ENCODE measurements around the gene EML1.

EML1 gene

GRCh38 chr14:99824776-99825175, 31.6 kb downstream of the EML1 start:
- no peak for DNase-seq (ENCODE audit: low read depth in 2 of 2, low spot score in 1 of 2)

- DNase-seq (ENCODE audit: low read depth in 2 of 2, low spot score in 1 of 2) = no peak
Measured at GRCh38 chr14:99829450-99829849, 36.2 kb downstream of the EML1 start.

- DNase-seq (ENCODE audit: low read depth in 2 of 2, low spot score in 1 of 2) = no peak
Measured at GRCh38 chr14:99831303-99831702, 38.1 kb downstream of the EML1 start.

- no peak for DNase-seq (ENCODE audit: low read depth in 2 of 2, low spot score in 1 of 2)
Measured at GRCh38 chr14:99831903-99832685, 38.9 kb downstream of the EML1 start.

GRCh38 chr14:99837822-99838221, 44.6 kb downstream of the EML1 start:
- no peak for DNase-seq (ENCODE audit: low read depth in 2 of 2, low spot score in 1 of 2)

- DNase-seq (ENCODE audit: low read depth in 2 of 2, low spot score in 1 of 2) = no peak
Measured at GRCh38 chr14:99838639-99839134, 45.5 kb downstream of the EML1 start.

- DNase-seq (ENCODE audit: low read depth in 2 of 2, low spot score in 1 of 2) = no peak
Measured at GRCh38 chr14:99839696-99840095, 46.5 kb downstream of the EML1 start.

DNA sequence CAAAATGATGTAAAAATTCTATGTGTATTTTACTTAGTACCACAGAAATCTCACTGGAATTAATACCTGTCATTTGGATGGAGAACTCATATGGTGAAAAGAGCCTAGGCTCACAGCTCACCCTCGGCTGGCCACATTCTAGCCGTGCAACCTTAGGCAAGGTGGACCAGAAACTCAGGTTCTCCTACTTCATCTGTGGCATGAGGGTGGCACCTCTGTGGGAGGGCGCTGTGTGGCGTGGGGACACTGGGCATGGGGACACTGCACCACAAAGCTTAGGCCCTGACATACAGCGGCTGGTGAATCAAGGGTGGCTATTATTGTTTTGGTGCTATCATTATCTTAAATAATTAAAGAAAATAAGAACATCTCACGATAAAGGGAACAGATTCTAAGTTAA, 47.1 kb downstream of the EML1 start:
- DNase-seq (ENCODE audit: low read depth in 2 of 2, low spot score in 1 of 2) = no peak

GRCh38 chr14:99840774-99841305, 47.6 kb downstream of the EML1 start:
- DNase-seq (ENCODE audit: low read depth in 2 of 2, low spot score in 1 of 2) = no peak

- DNase-seq (ENCODE audit: low read depth in 2 of 2, low spot score in 1 of 2) = no peak
Measured at GRCh38 chr14:99841436-99842071, 48.3 kb downstream of the EML1 start.

DNA sequence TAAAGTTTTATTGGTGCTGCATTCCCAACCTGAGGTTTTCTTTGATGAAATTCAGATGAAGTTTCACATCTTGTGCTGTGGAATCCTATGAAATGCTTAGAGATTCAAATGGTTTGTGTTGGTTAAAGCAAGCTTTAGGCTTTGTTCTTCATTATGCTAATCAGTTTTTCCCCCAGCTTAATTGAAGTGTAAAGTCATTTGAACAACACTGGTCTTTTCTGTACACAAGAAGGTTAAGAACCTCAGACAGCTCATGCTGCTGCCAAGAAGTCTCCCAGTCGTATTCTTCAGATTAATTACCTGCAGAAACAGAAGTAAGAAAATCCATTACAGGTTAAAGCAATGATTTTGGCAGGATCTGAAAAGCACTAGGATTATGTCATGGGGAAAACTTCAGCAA, 48.9 kb downstream of the EML1 start:
- DNase-seq (ENCODE audit: low read depth in 2 of 2, low spot score in 1 of 2) = no peak

DNA sequence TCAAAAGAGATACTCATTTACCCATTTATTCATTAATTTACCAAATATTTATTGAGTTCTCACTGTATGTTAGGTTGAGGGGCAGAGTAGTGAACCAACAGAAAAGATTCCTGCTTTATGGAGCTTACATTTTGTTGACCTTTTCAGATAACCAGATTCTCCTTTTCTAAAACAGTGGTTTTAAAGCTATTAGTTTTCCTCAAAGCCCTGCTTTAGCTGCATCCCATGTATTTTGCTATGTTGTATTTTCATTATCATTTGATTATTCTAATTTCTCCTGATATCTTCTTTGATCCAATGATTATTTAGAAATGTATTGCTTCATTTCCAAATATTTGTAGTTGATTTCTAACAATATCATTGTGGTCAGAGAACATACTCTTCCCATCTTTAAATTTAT, 53.6 kb downstream of the EML1 start:
- no peak for DNase-seq (ENCODE audit: low read depth in 2 of 2, low spot score in 1 of 2)

- no peak for DNase-seq (ENCODE audit: low read depth in 2 of 2, low spot score in 1 of 2)
Measured at GRCh38 chr14:99850709-99851108, 57.5 kb downstream of the EML1 start.

DNA sequence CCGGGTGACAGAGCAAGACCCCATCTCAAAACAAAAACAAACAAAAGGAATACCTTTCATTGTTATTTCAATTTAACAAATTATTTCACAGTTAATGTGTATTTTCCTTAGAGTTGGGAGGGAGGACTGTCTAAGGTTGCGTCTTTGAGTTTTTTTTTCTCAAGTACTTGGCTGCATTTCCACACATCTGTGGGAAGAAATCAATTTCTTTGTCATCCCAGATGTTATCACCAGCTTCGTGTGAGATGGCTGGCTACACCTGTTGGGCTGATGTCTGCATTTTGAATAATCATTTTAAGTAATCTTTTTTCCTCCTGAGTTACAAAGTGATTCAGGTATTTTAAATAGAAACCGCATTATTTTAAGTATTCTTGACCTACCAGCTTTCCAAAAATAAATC, 59.4 kb downstream of the EML1 start:
- DNase-seq (ENCODE audit: low read depth in 2 of 2, low spot score in 1 of 2) = no peak

GRCh38 chr14:99853206-99853605, 60.0 kb downstream of the EML1 start:
- DNase-seq (ENCODE audit: low read depth in 2 of 2, low spot score in 1 of 2) = no peak

DNA sequence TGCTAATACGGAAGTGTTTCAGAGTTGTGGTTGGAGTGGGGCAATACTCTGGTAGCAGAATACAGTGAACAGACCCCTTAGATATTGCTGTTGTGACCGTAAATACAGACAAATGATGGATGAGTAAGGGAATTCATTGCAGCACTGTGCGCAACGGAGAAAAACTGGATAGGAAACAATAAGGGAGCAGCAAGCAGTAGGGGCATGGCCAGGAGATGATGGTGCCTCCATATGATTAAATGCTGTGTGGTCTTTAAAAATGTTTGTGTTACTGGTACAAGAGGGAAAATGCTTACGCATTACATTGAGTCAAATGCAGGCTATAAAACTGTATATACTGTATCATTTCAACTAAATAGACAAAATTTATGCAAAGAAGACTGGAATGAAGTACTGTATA, 61.6 kb downstream of the EML1 start:
- DNase-seq (ENCODE audit: low read depth in 2 of 2, low spot score in 1 of 2) = no peak

- DNase-seq (ENCODE audit: low read depth in 2 of 2, low spot score in 1 of 2) = no peak
Measured at GRCh38 chr14:99855271-99855670, 62.1 kb downstream of the EML1 start.

GRCh38 chr14:99857551-99857950, 64.3 kb downstream of the EML1 start:
- DNase-seq (ENCODE audit: low read depth in 2 of 2, low spot score in 1 of 2) = no peak

DNA sequence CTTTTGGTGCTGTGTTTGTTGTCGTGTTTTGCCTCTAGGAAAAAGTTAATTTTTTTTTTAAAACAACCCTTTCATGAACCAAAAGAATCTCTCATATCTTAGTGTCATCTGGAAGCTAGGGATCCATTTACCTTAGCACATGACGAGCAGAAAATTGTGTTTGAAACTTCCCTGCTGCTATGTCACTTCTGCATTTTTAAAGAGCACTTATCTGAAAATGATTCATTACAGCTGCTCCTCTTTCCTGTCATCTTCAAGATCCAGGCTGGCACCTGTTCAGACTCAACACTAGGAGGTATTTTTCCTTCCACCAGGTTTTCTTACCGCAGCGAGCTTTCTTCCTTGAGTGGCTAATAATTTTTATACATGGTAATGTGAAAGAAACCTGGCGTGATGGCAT, 67.0 kb downstream of the EML1 start:
- no peak for DNase-seq (ENCODE audit: low read depth in 2 of 2, low spot score in 1 of 2)

- no peak for DNase-seq (ENCODE audit: low read depth in 2 of 2, low spot score in 1 of 2)
Measured at GRCh38 chr14:99862136-99862535, 68.9 kb downstream of the EML1 start.

- no peak for DNase-seq (ENCODE audit: low read depth in 2 of 2, low spot score in 1 of 2)
Measured at GRCh38 chr14:99863059-99863458, 69.8 kb downstream of the EML1 start.

DNA sequence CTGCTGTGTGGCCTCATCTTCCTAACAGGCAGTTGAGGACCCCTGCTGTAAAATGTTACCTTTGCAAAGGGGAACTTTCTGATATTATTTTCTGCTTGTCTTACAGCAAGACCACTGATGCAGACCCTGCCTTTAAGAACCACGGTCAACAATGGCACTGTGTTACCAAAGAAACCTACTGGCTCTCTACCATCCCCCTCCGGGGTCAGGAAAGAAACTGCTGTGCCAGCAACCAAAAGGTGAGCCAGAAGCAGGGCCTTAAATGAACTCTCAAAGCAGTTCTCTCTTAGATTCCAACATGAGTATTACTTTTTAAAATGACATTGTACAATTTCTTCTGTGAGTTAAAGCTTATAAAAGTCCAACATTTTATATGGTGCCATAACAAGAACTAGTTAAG, 72.2 kb downstream of the EML1 start:
- DNase-seq (ENCODE audit: low read depth in 2 of 2, low spot score in 1 of 2) = no peak
